Measurements from ENCODE around the gene ERN1.

ERN1 gene

GRCh38 chr17:64134216-64134970, 4.4 kb upstream of the ERN1 start:
- Histone ChIP-seq H3K4me3 (ENCODE audit: low read length) (no peak overlapping the region), H3K9me3 (ENCODE audit: control insufficient read depth, insufficient read depth, low read length) (no peaks in the 10 kb centered on the region), H3K4me1 (ENCODE audit: control insufficient read depth, insufficient read depth, low read length) (no peaks in the 10 kb centered on the region; the same call in 1 of the 2 replicates), H3K36me3 (ENCODE audit: control insufficient read depth, insufficient read depth, low read length) (no peaks in the 10 kb centered on the region), H3K27me3 (ENCODE audit: control insufficient read depth, insufficient read depth, low read length) (peaks cover 2% of the 10 kb centered on the region; the same call in 1 of the 2 replicates), H3K27ac (ENCODE audit: low read length) (no peak overlapping the region)
- no peak for DNase-seq (ENCODE audit: low read depth, low spot score)
- WGBS (ENCODE audit: insufficient coverage, insufficient read length) = no CpG with 5 or more reads among the region's 6 CpGs

DNA sequence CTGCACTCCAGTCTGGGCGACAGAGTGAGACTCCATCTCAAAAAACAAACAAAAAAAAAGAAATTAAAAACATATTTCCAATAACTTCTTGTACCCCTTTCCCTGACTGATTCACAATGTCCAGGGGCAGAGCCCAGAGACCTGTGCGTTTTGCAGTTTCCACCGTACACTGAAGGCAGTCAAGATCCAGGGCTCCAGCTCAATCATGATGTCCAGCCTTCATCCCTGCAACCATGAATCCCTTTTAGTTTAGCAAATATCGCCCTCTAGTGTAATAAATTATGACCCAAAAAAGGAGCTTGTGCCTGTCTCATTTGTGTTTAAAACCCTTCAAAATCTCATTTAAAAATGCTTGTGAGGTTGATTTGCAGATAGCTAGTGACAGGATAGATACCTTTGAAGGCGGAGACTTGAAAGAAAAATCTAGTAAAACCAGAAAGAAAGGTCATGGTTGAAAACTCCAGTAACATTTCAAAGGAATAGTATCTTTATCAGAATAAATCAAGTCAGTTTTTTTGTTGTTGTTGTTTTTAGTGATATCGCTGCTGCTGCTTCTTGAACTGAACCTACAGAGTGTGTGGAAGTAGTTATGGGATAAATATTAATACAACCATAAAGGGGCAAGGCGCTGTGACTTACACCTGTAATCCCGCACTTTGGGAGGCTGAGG, 3.7 kb upstream of the ERN1 start:
- H3K27me3 ChIP-seq (ENCODE audit: control insufficient read depth, insufficient read depth, low read length) = peaks cover 6% of the 10 kb centered on the region; the same call in 1 of the 2 replicates
- no peak overlapping the region for H3K27ac ChIP-seq (ENCODE audit: low read length)
- H3K4me3 ChIP-seq (ENCODE audit: low read length) = no peak overlapping the region
- peaks cover 1% of the 10 kb centered on the region for H3K4me1 ChIP-seq (ENCODE audit: control insufficient read depth, insufficient read depth, low read length)
- WGBS (ENCODE audit: insufficient coverage, insufficient read length) = no CpG with 5 or more reads among the region's 8 CpGs
- no peaks in the 10 kb centered on the region for H3K36me3 ChIP-seq (ENCODE audit: control insufficient read depth, insufficient read depth, low read length)
- DNase-seq (ENCODE audit: low read depth, low spot score) = no peak
- no peaks in the 10 kb centered on the region for H3K9me3 ChIP-seq (ENCODE audit: control insufficient read depth, insufficient read depth, low read length)

GRCh38 chr17:64131606-64132270, 1.8 kb upstream of the ERN1 start:
- peaks cover 1% of the 10 kb centered on the region for H3K4me1 ChIP-seq (ENCODE audit: control insufficient read depth, insufficient read depth, low read length)
- DNase-seq (ENCODE audit: low read depth, low spot score) = no peak
- H3K9me3 ChIP-seq (ENCODE audit: control insufficient read depth, insufficient read depth, low read length) = no peaks in the 10 kb centered on the region
- H3K36me3 ChIP-seq (ENCODE audit: control insufficient read depth, insufficient read depth, low read length) = no peaks in the 10 kb centered on the region
- H3K27ac ChIP-seq (ENCODE audit: low read length) = no peak overlapping the region
- H3K4me3 ChIP-seq (ENCODE audit: low read length) = no peak overlapping the region
- peaks cover 6% of the 10 kb centered on the region; the same call in 1 of the 2 replicates for H3K27me3 ChIP-seq (ENCODE audit: control insufficient read depth, insufficient read depth, low read length)
- no CpG with 5 or more reads among the region's 5 CpGs for WGBS (ENCODE audit: insufficient coverage, insufficient read length)

- H3K4me3 ChIP-seq (ENCODE audit: low read length) = peak overlapping the region; percentile 42; the same call in 1 of the 2 replicates
- no peaks in the 10 kb centered on the region for H3K36me3 ChIP-seq (ENCODE audit: control insufficient read depth, insufficient read depth, low read length)
- H3K9me3 ChIP-seq (ENCODE audit: control insufficient read depth, insufficient read depth, low read length) = no peaks in the 10 kb centered on the region
- DNase-seq (ENCODE audit: low read depth, low spot score) = no peak
- H3K27ac ChIP-seq (ENCODE audit: low read length) = no peak overlapping the region
- peaks cover 1% of the 10 kb centered on the region for H3K4me1 ChIP-seq (ENCODE audit: control insufficient read depth, insufficient read depth, low read length)
- no CpG with 5 or more reads among the region's 24 CpGs for WGBS (ENCODE audit: insufficient coverage, insufficient read length)
- peaks cover 6% of the 10 kb centered on the region; the same call in 1 of the 2 replicates for H3K27me3 ChIP-seq (ENCODE audit: control insufficient read depth, insufficient read depth, low read length)
Observed at GRCh38 chr17:64130559-64131001, 636 bp upstream of the ERN1 start.

DNA sequence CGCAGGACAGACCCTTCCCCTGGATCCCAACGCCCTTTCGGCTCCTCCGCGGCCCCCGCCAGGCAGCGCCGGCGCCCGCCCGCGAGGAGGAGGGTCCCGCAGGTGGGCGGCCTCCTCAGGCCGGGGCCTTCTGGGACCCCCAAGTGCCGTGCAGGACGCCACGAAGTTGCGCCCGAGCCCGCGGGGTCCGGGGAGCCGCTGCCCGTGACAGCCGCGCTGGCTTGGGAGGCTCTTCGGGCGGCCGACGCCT, 504 bp downstream of the ERN1 start:
- H3K27ac ChIP-seq (ENCODE audit: low read length) = no peak overlapping the region

GRCh38 chr17:64128787-64129514, 993 bp downstream of the ERN1 start:
- no peaks in the 10 kb centered on the region for H3K36me3 ChIP-seq (ENCODE audit: control insufficient read depth, insufficient read depth, low read length)
- no CpG with 5 or more reads among the region's 15 CpGs for WGBS (ENCODE audit: insufficient coverage, insufficient read length)
- H3K27ac ChIP-seq (ENCODE audit: low read length) = no peak overlapping the region
- no peak for DNase-seq (ENCODE audit: low read depth, low spot score)
- H3K27me3 ChIP-seq (ENCODE audit: control insufficient read depth, insufficient read depth, low read length) = peaks cover 6% of the 10 kb centered on the region; the same call in 1 of the 2 replicates
- H3K4me1 ChIP-seq (ENCODE audit: control insufficient read depth, insufficient read depth, low read length) = peaks cover 1% of the 10 kb centered on the region
- no peaks in the 10 kb centered on the region for H3K9me3 ChIP-seq (ENCODE audit: control insufficient read depth, insufficient read depth, low read length)
- H3K4me3 ChIP-seq (ENCODE audit: low read length) = peak overlapping the region; percentile 81

More for the DNA sequence above, 504 bp downstream of the ERN1 start:
- H3K36me3 ChIP-seq (ENCODE audit: control insufficient read depth, insufficient read depth, low read length) = no peaks in the 10 kb centered on the region
- WGBS (ENCODE audit: insufficient coverage, insufficient read length) = no CpG with 5 or more reads among the region's 31 CpGs
- peak overlapping the region; percentile 81 for H3K4me3 ChIP-seq (ENCODE audit: low read length)
- no peaks in the 10 kb centered on the region for H3K9me3 ChIP-seq (ENCODE audit: control insufficient read depth, insufficient read depth, low read length)
- peaks cover 1% of the 10 kb centered on the region for H3K4me1 ChIP-seq (ENCODE audit: control insufficient read depth, insufficient read depth, low read length)
- H3K27me3 ChIP-seq (ENCODE audit: control insufficient read depth, insufficient read depth, low read length) = peaks cover 6% of the 10 kb centered on the region; the same call in 1 of the 2 replicates
- DNase-seq (ENCODE audit: low read depth, low spot score) = no peak

DNA sequence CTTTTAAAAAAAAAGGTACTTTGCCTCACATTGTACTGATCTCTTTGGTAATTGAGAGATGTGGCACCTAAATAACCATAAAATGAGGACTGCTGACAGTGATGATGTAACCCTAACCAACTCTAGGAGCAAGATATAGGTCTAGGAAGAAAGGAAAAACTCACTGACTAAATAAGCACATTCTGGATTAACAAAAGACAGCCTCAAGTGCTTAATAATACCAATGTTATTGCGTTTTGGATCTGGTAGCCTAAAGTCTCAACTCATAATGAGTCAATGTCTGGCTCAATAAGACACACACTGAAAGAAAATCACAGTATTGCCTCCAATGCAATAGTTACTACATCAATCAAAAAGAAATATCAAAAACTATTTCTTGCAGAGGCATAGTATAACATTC, 3.0 kb downstream of the ERN1 start:
- no CpG with 5 or more reads among the region's 1 CpG for WGBS (ENCODE audit: insufficient coverage, insufficient read length)
- Histone ChIP-seq H3K9me3 (ENCODE audit: control insufficient read depth, insufficient read depth, low read length) (no peaks in the 10 kb centered on the region), H3K4me1 (ENCODE audit: control insufficient read depth, insufficient read depth, low read length) (peaks cover 1% of the 10 kb centered on the region), H3K4me3 (ENCODE audit: low read length) (no peak overlapping the region), H3K27me3 (ENCODE audit: control insufficient read depth, insufficient read depth, low read length) (peaks cover 6% of the 10 kb centered on the region; the same call in 1 of the 2 replicates), H3K36me3 (ENCODE audit: control insufficient read depth, insufficient read depth, low read length) (no peaks in the 10 kb centered on the region), H3K27ac (ENCODE audit: low read length) (no peak overlapping the region)
- DNase-seq (ENCODE audit: low read depth, low spot score) = no peak

GRCh38 chr17:64125937-64126336, 4.0 kb downstream of the ERN1 start:
- H3K4me3 ChIP-seq (ENCODE audit: low read length) = no peak overlapping the region
- no peak for DNase-seq (ENCODE audit: low read depth, low spot score)
- no CpG with 5 or more reads among the region's 3 CpGs for WGBS (ENCODE audit: insufficient coverage, insufficient read length)
- no peaks in the 10 kb centered on the region for H3K36me3 ChIP-seq (ENCODE audit: control insufficient read depth, insufficient read depth, low read length)
- peaks cover 1% of the 10 kb centered on the region for H3K4me1 ChIP-seq (ENCODE audit: control insufficient read depth, insufficient read depth, low read length)
- H3K27me3 ChIP-seq (ENCODE audit: control insufficient read depth, insufficient read depth, low read length) = peaks cover 4% of the 10 kb centered on the region; the same call in 1 of the 2 replicates
- no peaks in the 10 kb centered on the region for H3K9me3 ChIP-seq (ENCODE audit: control insufficient read depth, insufficient read depth, low read length)
- H3K27ac ChIP-seq (ENCODE audit: low read length) = no peak overlapping the region

GRCh38 chr17:64124609-64125008, 5.3 kb downstream of the ERN1 start:
- no CpG with 5 or more reads among the region's 3 CpGs for WGBS (ENCODE audit: insufficient coverage, insufficient read length)
- H3K4me1 ChIP-seq (ENCODE audit: control insufficient read depth, insufficient read depth, low read length) = peaks cover 1% of the 10 kb centered on the region
- peaks cover 4% of the 10 kb centered on the region; the same call in 1 of the 2 replicates for H3K27me3 ChIP-seq (ENCODE audit: control insufficient read depth, insufficient read depth, low read length)
- H3K27ac ChIP-seq (ENCODE audit: low read length) = no peak overlapping the region
- no peak overlapping the region for H3K4me3 ChIP-seq (ENCODE audit: low read length)
- no peaks in the 10 kb centered on the region for H3K9me3 ChIP-seq (ENCODE audit: control insufficient read depth, insufficient read depth, low read length)
- no peak for DNase-seq (ENCODE audit: low read depth, low spot score)
- no peaks in the 10 kb centered on the region for H3K36me3 ChIP-seq (ENCODE audit: control insufficient read depth, insufficient read depth, low read length)

DNA sequence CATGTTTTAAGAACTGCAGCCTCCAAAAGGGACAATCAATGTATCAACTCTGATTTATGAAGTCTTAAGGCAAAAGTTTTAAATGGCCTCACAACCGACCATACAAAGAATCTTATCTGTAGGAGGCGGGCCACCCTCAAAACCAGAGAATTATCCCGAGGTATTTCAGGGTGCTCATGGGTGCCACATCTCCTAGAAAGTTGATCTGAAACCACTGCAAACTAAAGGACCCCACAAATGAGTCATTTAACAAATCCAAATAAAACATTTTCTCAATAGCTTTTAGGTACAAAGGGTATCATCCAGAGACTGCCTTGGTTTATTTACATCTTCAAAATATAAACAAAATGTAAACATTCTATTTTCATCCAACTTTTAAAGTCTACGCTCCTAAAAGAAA, 6.8 kb downstream of the ERN1 start:
- Histone ChIP-seq H3K36me3 (ENCODE audit: control insufficient read depth, insufficient read depth, low read length) (no peaks in the 10 kb centered on the region), H3K27me3 (ENCODE audit: control insufficient read depth, insufficient read depth, low read length) (no peaks in the 10 kb centered on the region), H3K4me1 (ENCODE audit: control insufficient read depth, insufficient read depth, low read length) (no peaks in the 10 kb centered on the region), H3K27ac (ENCODE audit: low read length) (no peak overlapping the region), H3K4me3 (ENCODE audit: low read length) (no peak overlapping the region), H3K9me3 (ENCODE audit: control insufficient read depth, insufficient read depth, low read length) (no peaks in the 10 kb centered on the region)
- whole genome bisulfite sequencing (ENCODE audit: insufficient coverage, insufficient read length) = no CpG with 5 or more reads among the region's 4 CpGs
- no peak for DNase-seq (ENCODE audit: low read depth, low spot score)
